Fibroblast of skin of right biceps (primary cell): Measurements from ENCODE around the gene TBCK.

Experiments
- DNase-seq: peaks from one replicate; pipeline ENCODE4 v3.0.0-alpha.2; 2013

TBCK gene

DNA sequence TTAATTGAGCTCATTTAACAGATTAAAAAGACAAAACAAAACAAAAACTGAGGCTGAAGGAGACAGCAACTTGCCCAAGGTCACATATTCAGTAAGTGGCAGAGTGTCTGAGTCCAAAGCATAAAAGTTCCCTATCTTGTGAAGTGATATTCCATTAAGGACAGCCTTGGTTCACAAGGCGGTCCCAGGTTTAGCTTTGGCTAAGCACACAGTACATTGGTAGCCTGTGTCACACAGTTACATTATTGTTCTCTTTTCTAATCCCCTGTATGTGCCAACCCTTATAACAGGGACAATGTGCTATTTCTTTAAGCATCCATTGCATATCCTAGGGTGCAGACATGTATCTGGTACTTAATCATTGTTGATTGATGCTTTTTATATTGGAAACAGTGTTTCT, 280.8 kb downstream of the TBCK start:
- DNase-seq: no peak

DNA sequence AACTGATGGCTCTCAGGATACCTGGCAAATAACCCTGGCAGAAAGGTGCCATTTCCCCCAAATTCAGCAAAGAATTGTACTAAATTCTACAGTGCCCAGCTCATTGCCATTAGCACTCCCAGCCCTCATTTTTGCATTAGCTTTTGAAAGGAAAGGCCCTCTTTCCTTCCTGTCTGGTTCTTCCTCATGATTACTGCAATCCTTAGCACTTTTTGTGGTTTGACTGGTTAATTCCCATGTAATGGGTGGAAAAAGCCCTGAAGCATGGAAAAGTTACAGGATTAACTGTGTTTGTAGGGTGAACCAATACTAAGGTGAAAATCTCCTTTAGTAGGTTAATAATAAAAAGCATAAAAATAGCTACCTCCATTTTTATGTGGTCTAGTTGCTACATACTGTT, 281.3 kb downstream of the TBCK start:
- no peak for DNase-seq

DNA sequence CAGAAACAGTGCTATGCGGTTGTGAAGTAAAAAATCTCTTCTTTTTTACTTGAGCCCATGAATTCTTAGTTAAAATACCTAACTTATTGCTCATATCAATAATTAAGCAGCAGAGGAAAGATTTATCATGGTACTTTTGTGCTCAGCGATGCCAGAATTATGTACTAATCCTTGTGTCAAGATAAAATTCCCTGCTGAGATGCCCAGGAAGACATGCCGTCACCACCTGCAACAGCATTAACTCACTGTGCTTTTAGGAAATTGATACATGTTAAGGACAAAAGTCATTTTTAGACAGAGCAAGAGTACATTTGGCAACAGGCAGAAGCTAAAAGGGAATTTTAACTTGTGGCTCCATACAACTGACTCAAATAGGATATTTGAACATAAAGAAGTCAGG, 281.8 kb downstream of the TBCK start:
- DNase-seq: peak; percentile 62

DNA sequence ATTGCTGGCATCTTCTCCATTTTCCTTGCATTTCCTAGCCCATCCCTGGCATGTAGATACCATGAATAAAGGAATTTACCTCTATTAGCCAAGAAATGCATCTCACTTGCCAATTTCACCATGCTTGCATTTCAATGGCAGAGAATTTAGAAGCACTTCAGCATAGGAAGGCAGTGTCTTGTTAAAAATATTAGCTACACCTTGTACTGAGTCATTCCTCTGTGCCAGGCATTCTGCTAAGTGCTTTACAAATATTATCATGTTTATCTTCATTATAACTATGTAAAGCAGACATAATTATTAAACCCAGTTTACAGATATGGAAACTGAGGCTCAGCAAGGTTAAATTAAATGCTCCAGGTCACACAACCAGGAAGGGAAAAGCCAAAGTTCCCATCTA, 282.5 kb downstream of the TBCK start:
- DNase-seq: no peak

DNA sequence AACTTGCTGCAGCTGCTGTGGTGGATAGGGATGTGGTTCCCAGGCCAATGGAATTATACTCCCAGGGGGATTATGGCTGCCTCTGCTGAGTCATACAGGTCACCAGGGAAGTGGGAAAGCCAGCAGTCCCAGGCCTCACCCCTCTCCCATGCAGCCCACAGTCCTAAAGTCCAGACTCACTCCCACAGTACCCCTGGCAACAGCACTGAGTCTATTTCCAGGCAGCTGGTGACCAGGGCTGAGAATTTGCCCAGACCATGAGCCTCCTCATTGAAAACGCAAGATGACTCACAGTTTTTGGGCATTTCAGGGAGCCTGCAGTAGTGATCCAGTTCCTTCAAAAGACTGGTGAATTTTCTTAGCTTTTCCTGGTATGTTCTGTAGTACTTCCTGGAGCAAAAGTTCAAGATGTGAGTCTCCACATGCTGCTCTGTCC, 283.1 kb downstream of the TBCK start:
- DNase-seq: peak; percentile 51

DNA sequence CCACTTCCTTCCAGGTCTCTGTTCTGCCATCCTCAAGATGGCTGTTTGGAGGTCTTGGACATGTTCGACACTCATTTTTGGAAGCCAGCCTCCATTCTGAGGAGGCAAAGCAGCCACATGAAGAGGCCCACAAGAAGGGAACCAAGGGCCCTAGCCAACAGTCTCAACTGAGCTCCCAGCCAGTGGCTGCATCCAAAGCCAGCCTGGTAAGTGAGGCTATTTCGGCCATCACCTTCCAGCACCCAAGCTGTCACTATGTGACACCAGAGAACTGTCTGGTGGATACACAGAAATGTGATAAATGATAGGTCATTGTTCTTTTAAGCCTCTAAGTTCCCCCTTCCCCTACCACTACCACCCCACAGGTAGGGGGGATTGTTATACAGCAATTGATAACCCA, 293.6 kb downstream of the TBCK start:
- no peak for DNase-seq

DNA sequence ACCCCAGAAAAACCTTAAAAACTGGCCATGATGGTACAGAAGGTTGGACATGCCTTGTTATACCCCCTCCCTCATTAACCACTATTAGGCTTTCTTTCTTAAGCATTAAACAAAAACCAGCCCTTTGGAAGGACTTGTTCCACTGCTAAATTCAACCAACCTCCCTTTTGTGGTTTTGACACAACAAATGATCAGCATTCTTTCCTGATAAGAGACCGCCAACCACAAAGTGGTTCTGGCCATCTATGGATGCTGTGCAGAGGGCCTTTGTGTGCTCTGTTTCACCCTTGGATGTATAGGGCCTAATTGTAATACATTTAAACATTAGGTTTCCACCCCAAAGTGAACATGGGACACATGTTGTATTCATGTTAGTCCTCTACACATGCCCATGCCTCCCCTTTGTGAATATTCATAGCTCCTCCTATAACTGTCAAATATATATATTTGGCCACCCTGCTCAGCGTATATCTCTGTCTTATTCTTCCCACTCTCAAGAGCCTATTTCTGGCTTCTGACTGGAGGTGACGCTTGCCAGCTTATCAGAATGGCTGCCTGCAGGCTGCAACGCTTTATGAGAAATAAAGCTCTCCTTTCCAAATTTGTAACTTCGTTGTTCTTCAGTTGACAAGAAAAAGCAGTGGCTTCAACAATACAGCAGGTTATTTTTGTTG, 294.1 kb downstream of the TBCK start:
- peak; percentile 11 for DNase-seq

DNA sequence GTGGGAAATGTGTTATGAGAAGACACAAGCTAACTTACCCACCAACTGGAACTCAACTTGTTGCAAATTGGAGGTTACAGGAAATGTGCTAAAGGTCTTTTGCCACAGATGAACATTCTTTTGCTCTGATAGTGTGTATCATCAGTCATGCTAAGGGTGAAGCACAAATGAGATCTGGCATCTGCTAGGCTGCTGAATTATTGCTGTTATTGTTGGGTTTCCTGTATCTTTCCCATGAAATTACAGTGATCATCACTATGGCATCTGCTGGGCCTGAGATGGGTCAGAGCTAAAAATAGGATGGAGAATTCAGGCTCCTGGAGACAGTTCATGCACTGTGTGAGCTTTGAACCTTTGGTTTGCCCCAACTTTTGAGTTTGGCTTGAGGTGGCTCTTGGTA, 296.2 kb downstream of the TBCK start:
- peak; percentile 84 for DNase-seq

DNA sequence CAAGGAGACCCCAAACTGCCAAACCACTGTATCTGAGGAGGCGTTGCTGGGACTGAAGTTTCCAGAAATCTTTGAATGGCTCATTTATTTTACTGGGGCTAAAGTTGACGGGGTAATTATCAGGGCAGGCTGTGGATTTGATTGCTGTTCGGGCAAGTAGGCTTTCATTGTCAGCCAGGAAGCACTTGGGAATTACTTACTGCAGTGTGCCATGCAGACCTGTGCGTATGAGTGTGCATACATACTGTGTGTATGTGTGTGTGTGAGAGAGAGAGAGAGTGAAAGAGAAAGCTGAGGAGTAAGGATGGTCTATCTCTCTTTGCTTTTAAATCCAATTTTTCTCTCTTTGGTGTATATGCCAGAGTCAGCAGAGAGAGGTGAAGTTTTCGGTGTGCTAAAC, 298.0 kb downstream of the TBCK start:
- no peak for DNase-seq

DNA sequence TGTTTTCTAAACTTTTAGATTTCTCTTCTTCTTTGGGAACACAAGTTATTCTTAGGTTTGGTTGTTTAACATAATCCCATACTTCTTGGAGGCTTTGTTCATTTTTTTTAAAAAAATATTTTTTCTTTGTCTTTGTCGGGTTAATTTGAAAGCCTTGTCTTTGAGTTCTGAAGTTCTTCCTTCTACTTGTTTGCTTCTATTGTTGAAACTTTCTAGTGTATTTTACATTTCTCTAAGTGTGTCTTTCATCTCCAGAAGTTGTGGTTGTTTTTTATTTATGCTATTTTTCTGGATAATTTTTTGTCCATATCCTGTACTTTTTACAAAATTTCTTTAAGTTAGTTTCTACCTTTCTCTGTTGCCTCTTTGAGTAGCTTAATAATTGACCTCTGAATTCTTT, 304.6 kb downstream of the TBCK start:
- no peak for DNase-seq

DNA sequence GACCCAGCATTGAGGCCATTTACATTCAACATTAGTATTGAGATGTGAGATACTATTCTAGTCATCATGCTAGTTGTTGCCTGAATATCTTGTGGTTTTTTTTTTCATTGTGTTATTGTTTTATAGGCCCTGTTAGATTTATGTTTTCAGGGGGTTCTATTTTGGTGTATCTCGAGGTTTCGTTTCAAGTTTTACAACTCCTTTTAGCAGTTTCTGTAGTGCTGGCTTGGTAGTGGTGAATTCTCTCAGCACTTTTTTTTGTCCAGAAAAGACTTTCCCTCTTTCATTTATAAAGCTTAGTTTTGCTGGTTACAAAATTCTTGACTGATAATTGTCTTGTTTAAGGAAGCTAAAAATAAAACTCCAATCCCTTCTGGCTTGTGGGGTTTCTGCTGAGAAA, 305.2 kb downstream of the TBCK start:
- no peak for DNase-seq

DNA sequence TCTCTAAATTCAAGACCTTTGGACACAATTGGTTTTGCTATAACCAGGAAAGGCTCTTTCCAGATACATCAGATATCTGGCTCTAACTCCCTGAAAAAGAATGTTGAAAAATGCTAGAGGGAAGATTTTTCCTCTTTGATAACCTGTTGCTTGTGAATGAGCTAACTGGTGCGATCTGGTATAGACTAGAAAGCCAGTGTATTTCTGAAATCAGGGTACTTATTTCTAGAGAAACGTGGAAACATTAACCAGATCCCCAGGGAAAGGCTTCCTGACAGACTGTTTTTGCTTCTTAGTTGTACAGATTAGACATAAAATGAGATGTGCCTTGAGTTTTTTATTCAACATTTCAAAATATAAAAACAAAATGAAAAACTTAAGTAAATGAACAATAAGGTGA, 313.0 kb downstream of the TBCK start:
- DNase-seq: no peak

DNA sequence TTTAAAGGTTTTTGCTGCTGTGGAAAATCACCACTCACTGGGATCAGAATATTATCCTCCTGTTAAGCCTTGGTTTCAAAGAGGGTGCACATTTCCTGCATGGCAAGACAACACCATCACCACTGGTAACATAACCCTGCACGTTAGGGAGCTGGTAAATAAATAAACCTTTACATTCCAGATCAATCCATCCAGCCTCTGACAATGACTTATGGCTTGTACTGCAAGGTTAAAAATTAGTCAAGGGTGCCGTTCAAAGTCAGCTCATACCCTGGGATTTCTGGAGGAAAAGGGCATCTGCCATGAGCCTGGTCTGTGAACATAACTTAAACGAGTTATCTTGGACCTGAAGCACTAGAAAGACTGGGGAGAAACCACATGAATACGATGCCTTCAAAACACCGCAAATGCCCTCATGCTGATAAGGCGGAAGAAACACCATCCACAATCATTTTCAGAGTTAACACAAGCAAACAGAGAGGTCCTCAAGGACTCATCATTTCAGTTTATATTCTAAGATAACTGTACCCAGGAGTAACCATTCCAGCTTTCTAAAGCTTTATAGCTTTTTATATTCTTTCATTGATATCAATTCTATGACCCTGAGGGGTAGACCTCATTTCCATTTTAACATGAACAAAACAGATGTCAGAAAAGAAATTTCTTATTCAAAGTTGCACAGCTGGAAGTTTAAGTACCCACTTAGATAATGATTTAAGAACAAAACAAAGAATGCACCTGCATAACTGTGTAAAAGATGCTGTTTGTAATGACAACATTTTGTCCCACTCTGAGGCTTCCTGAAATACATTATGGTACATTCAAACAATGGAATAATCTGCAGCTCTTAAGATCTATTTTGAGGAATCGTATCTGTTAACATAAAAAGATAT, 317.6 kb downstream of the TBCK start:
- no peak for DNase-seq

DNA sequence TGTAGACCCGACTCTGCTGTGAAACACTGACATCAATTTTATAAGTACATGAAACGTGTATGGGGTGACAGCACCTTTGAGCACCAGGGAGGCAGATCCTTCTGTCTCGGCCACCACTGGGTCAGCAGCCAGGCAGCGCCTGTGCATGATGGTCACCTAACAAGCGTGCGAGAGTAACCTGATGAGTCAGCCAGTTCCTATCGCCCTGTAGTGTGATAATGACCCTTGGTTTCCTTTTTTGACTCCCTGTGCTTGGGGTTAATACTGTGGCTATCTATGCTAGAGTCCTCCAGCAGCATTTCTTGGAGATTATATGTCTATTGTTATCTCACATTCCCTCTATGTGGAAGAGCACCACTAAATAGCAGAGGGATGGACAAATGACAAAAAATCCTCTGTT, 319.2 kb downstream of the TBCK start:
- DNase-seq: no peak

DNA sequence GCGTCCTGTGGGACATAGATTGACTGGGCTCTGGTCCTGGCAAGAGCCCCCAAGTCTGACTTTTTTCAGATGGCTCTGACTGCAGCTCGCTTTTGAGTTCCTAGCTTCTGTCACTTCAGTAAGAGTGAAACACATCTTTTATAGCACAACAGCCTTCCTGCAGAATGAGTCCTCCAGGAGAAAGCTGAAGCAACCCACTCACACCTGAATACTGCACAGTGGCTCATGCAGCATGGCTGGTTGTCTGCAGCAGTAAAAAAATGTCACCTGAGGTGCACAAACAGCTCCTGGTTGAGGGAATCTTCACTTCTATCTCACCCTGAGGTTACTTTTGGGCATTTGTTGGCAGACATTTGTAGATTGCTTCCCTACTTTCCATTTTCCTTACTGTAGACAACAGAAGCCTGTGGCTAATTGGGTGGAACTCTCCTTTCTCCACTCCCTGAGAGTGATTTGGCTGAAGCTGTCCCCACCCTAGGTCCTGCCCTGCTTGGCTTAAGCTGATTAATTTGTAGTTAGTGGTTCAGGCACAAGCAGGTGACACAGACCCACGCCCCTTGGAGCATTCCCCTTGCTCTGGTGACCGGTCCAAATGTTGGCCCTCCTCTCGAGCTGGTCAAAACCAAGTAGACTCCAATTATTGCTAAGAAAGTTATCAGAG, 321.0 kb downstream of the TBCK start:
- no peak for DNase-seq

DNA sequence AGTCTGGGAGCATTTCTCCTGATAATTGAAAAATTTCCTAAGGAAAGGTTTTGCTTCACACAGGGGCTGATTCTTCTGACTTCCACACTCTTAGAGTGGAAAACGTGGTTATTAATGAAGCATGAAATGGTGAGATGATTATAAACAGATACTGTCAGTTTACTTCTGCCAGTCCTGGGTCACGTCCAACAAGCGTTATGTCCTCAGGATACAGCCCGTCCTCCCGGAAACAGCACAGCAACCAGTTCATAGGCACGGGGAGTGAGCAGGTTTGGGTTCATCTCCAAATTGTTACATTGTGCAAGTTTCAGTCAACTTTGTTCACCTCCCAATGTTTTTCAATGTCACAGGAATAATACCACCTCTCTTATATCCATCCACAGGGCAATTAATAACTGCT, 321.9 kb downstream of the TBCK start:
- DNase-seq: no peak

DNA sequence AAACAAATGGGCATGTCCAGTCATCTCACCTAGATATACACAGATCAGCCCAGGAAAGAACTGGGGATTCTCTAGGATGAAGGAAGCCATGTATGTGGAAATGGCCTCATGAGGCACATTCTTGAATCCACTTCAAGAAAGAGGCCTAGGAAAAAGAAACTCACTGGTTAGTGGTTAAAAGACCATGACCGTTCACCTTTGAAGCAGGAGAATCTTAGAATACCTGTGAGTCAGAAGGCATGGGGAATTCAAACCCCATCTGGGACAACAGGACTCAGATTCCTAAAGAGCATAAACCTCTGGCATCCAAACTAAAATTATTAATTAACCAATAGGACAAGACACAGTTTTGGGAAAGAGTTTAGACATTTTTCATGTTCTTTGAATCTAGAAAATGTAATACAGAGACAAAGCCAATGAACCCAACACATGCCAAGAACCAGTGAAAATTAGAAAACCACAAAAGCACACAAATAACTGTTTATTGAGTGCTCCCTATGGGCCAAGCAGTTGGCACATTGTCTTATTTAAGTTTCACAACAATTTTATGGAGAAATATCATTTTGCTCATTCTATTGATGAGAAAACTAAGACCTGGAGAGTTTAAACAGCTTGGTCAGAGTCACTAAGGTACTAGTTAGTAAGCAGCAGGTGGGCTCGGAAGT, 323.2 kb downstream of the TBCK start:
- peak; percentile 3 for DNase-seq

DNA sequence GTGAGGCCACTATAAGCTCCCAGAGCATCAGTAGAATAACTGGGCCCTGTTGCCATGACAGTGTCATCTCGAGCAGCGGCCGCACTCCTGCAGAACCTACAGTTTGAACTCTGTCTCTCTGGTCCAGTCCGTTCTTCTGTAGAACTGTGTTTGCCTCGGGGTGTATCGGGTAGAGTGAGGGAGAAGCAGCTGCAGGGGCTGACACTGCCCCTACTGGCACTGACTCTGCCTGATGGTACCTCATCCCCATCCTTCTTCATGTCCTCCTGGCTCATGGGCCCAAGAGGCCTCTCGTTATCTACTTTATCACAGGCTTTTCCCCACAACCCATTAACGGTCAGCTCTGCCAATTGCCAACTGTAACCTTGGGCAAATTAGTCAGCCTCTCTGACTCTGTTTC, 324.3 kb downstream of the TBCK start:
- no peak for DNase-seq
